ENCODE data around the gene DHCR24. TPM values are rescaled to one million over a fixed set of nuclear protein-coding genes. Genes with fewer than 3 reads are reported as not detected.

The DHCR24 gene
- total and polyA plus RNA-seq, 2 experiments from 2014 or later = 124 to 453 TPM

GRCh38 chr1:54803761-54804470, 83.1 kb downstream of the DHCR24 start:
- Histone ChIP-seq H2AFZ (no peak overlapping the region), H3K27ac (ENCODE audit: low read depth) (no peak overlapping the region), H3K36me3 (ENCODE audit: insufficient read depth) (no peaks in the 10 kb centered on the region), H4K20me1 (replicated peaks; ENCODE audit: insufficient read depth) (no peaks in the 10 kb centered on the region), H3K4me1 (ENCODE audit: insufficient read depth) (no peaks in the 10 kb centered on the region; the same call in 1 of the 2 replicates), H3K4me2 (no peak overlapping the region), H3K9me2 (ENCODE audit: insufficient read depth) (no peaks in the 10 kb centered on the region), H3K27me3 (ENCODE audit: insufficient read depth) (peaks cover 34% of the 10 kb centered on the region), H3K79me2 (replicated peaks; ENCODE audit: insufficient read depth) (no peaks in the 10 kb centered on the region), H3F3A (replicated peaks; ENCODE audit: low read depth) (0 out of 2 replicates have a peak, but pooled peaks cover 5% of the 10 kb centered on the region), H3K4me3 (no peak overlapping the region)
- TF ChIP-seq REST (IDR thresholded peaks at IDR 0.05; ENCODE audit: unreplicated experiment) = no peak
- TF ChIP-seq JUNB (IDR thresholded peaks at IDR 0.05; ENCODE audit: unreplicated experiment) = no peak
- no peak for TF ChIP-seq EZH2phosphoT487 (IDR thresholded peaks at IDR 0.05; ENCODE audit: unreplicated experiment)
- TF ChIP-seq STAT1 (IDR thresholded peaks at IDR 0.05; ENCODE audit: unreplicated experiment) = no peak
- TF ChIP-seq, protein P1, sequence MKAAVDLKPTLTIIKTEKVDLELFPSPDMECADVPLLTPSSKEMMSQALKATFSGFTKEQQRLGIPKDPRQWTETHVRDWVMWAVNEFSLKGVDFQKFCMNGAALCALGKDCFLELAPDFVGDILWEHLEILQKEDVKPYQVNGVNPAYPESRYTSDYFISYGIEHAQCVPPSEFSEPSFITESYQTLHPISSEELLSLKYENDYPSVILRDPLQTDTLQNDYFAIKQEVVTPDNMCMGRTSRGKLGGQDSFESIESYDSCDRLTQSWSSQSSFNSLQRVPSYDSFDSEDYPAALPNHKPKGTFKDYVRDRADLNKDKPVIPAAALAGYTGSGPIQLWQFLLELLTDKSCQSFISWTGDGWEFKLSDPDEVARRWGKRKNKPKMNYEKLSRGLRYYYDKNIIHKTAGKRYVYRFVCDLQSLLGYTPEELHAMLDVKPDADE (IDR thresholded peaks at IDR 0.05) = no peak
- no peak for TF ChIP-seq ZNF462 (CRISPR knock-in tag; IDR thresholded peaks at IDR 0.05)
- TF ChIP-seq EZH2 (IDR thresholded peaks at IDR 0.05; ENCODE audit: low read depth, unreplicated experiment) = no peak
- TF ChIP-seq CTCF (conservative IDR thresholded peaks at IDR 0.05; ENCODE audit: low read depth in 2 of 2) = no peak
- Mint-ChIP-seq H3K4me1 (peaks cover 8% of the 10 kb centered on the region; the same call in 2 of the 3 replicates), H3K27ac (no peak overlapping the region), H3K36me3 (ENCODE audit: low read depth) (no peaks in the 10 kb centered on the region; the same call in 2 of the 3 replicates), H3K4me3 (no peak overlapping the region), H3K27me3 (ENCODE audit: insufficient read depth, low read depth, poor library complexity) (peaks cover 15% of the 10 kb centered on the region), H3K9me3 (no peaks in the 10 kb centered on the region)
- DNase-seq (ENCODE audit: low spot score) (no peak), ATAC-seq (no peak)
